B cell (primary cell): ENCODE data around the gene PTPRG. TPM values are rescaled to one million over a fixed set of nuclear protein-coding genes. Genes with fewer than 3 reads are reported as not detected.

Experiments
- ATAC-seq: fragments of 200-7000 bp; cut with Tn5 transposase; one replicate; pipeline ENCODE4 v1.10.0; 2021; ENCODE audit warnings: low read depth, mild to moderate bottlenecking, moderate number of reproducible peaks, moderate library complexity
- CTCF ChIA-PET: fragments of 350-600 bp; sonication (Branson Sonifier 250); formaldehyde crosslinking; loops from one replicate; lab custom pipeline; 2021; ENCODE audit warnings: antibody characterized with exemption, inconsistent platforms; lab: Charles Lee
- POLR2A ChIA-PET: fragments of 350-600 bp; sonication (Branson Sonifier 250); formaldehyde crosslinking; loops from one replicate; lab custom pipeline; 2021; ENCODE audit warnings: antibody characterized with exemption; lab: Charles Lee
- DNase-seq: peaks from one replicate; pipeline ENCODE4 v3.0.0; 2013
- H2AFZ ChIP-seq: 2 replicates; pipeline ENCODE4 v1.6.1; 2012; ENCODE audit warnings: mild to moderate bottlenecking, low read depth, low read length; ENCODE audit not compliant: insufficient read depth, poor library complexity, severe bottlenecking
- H3K27ac ChIP-seq, 2 donors: 1 replicate in 1 of 2; 2 replicates in 1 of 2; pipeline ENCODE4 v1.5.1; 2012 to 2013; ENCODE audit warnings: low read length in 2 of 2, mild to moderate bottlenecking in 2 of 2, moderate library complexity in 1 of 2
- H3K27me3 ChIP-seq, 4 experiments: fragments of 200-600 bp in 1 of 4; sonication (generic) in 1 of 4; replicated peaks in 1 of 4; 1 replicate in 2 of 4; 2 replicates in 2 of 4; pipeline versions ENCODE4 v1.6.1 to v1.7.0; 2013 to 2016; ENCODE audit warnings: low read length in 3 of 4, mild to moderate bottlenecking in 2 of 4, mixed read lengths in 1 of 4, moderate library complexity in 1 of 4; ENCODE audit not compliant: insufficient read depth in 4 of 4, control insufficient read depth in 3 of 4; ENCODE audit errors: control extremely low read depth in 1 of 4
- H3K36me3 ChIP-seq, 2 experiments: replicated peaks in 1 of 2; 1 replicate in 1 of 2; 2 replicates in 1 of 2; pipeline versions ENCODE4 v1.6.1 to v1.7.1; 2013; ENCODE audit warnings: low read length in 1 of 2; ENCODE audit not compliant: insufficient read depth in 2 of 2, control insufficient read depth in 1 of 2; ENCODE audit errors: control extremely low read depth in 1 of 2, extremely low read depth in 1 of 2
- H3K4me1 ChIP-seq, 2 donors: fragments of 200-600 bp in 1 of 2; sonication (generic) in 1 of 2; 1 replicate in 1 of 2; 2 replicates in 1 of 2; pipeline versions ENCODE4 v1.5.1 to v1.6.1; 2013 to 2017; ENCODE audit warnings: low read length in 2 of 2; ENCODE audit not compliant: control insufficient read depth in 2 of 2, insufficient read depth in 2 of 2
- H3K4me2 ChIP-seq: replicated peaks from 2 replicates; pipeline ENCODE3; 2012; ENCODE audit warnings: mild to moderate bottlenecking, low read depth, low read length; ENCODE audit not compliant: poor library complexity, severe bottlenecking
- H3K4me3 ChIP-seq, 5 experiments: fragments of 200-600 bp in 1 of 5; sonication (generic) in 1 of 5; 1 replicate in 3 of 5; 2 replicates in 2 of 5; pipeline versions ENCODE4 v1.5.1 to v1.7.0; 2011 to 2016; ENCODE audit warnings: low read length in 4 of 5, mild to moderate bottlenecking in 4 of 5, low read depth in 2 of 5, control low read depth in 1 of 5, moderate library complexity in 1 of 5; ENCODE audit not compliant: insufficient read depth in 1 of 5; ENCODE audit errors: control extremely low read depth in 1 of 5, extremely low read depth in 1 of 5
- H3K79me2 ChIP-seq: fragments of 200-600 bp; sonication (generic); one replicate; pipeline ENCODE4 v1.6.0; 2016; ENCODE audit warnings: low read length; ENCODE audit not compliant: control insufficient read depth, insufficient read depth
- H3K9ac ChIP-seq: fragments of 200-600 bp; sonication (generic); 2 replicates; pipeline ENCODE4 v1.6.1; 2017; ENCODE audit warnings: mild to moderate bottlenecking, low read length, moderate library complexity
- H3K9me3 ChIP-seq, 3 donors: one replicate each; pipeline versions ENCODE4 v1.6.1 to v1.7.1; 2013; ENCODE audit warnings: low read length in 2 of 3; ENCODE audit not compliant: control insufficient read depth in 2 of 3, insufficient read depth in 1 of 3; ENCODE audit errors: control extremely low read depth in 1 of 3
- H4K20me1 ChIP-seq: 2 replicates; pipeline ENCODE4 v1.6.0; 2012; ENCODE audit warnings: mild to moderate bottlenecking, low read length; ENCODE audit not compliant: insufficient read depth, control insufficient read depth, poor library complexity, severe bottlenecking
- H3K27ac Mint-ChIP-seq: one replicate; pipeline ENCODE4 v1.8.0; 2021; ENCODE audit warnings: mixed read lengths
- H3K27me3 Mint-ChIP-seq: one replicate; pipeline ENCODE4 v1.8.0; 2021; ENCODE audit warnings: mixed read lengths
- H3K4me1 Mint-ChIP-seq: one replicate; pipeline ENCODE4 v1.8.0; 2021; ENCODE audit warnings: mixed read lengths
- H3K4me3 Mint-ChIP-seq: one replicate; pipeline ENCODE4 v1.8.0; 2021; ENCODE audit warnings: mixed read lengths
- H3K9me3 Mint-ChIP-seq: one replicate; pipeline ENCODE4 v1.8.0; 2022; ENCODE audit warnings: mixed read lengths; ENCODE audit not compliant: insufficient read depth
- EZH2 ChIP-seq: IDR thresholded peaks from 2 replicates; pipeline ENCODE4 v1.6.1; 2012; ENCODE audit warnings: borderline replicate concordance, low read depth, mild to moderate bottlenecking, moderate library complexity, low read length; ENCODE audit not compliant: insufficient read depth, poor library complexity, severe bottlenecking
- WGBS: methylation state at CpG from one replicate; pipeline ENCODE4 v1.1.5; 2013; ENCODE audit warnings: missing lambda C conversion rate; ENCODE audit not compliant: insufficient coverage; 5-methylcytosine and 5-hydroxymethylcytosine counted together
- intact Hi-C: fragments of 100-400 bp; cut with micrococcal nuclease; formaldehyde crosslinking; loops from one replicate; pipeline ENCODE4 v1.10.0; 2022
- polyA plus RNA-seq: library from polyadenylated mRNA; depleted of rRNA; stranded (reverse); fragments of >200 nt; gene quantifications from 2 replicates; pipeline ENCODE4 v1.2.3, GENCODE V29; 2012
- total RNA-seq, 2 donors: library from RNA; stranded (reverse); fragments of 120-200 nt in 1 of 2; gene quantifications; 1 replicate in 1 of 2; 2 replicates in 1 of 2; pipeline versions ENCODE4 v1.2.3 to v1.2.4, GENCODE V29; 2013 to 2022
- TF ChIP-seq, protein P1 (sequence below): fragments of 200-600 bp; IDR thresholded peaks from one replicate; pipeline ENCODE4 v1.8.0; 2022; ENCODE audit warnings: antibody characterized with exemption, mild to moderate bottlenecking

PTPRG gene
- total and polyA plus RNA-seq, 2 donors (not counting 1 experiment from before 2014, with no cell fraction given) = 0.12 to 1.3 TPM

DNA sequence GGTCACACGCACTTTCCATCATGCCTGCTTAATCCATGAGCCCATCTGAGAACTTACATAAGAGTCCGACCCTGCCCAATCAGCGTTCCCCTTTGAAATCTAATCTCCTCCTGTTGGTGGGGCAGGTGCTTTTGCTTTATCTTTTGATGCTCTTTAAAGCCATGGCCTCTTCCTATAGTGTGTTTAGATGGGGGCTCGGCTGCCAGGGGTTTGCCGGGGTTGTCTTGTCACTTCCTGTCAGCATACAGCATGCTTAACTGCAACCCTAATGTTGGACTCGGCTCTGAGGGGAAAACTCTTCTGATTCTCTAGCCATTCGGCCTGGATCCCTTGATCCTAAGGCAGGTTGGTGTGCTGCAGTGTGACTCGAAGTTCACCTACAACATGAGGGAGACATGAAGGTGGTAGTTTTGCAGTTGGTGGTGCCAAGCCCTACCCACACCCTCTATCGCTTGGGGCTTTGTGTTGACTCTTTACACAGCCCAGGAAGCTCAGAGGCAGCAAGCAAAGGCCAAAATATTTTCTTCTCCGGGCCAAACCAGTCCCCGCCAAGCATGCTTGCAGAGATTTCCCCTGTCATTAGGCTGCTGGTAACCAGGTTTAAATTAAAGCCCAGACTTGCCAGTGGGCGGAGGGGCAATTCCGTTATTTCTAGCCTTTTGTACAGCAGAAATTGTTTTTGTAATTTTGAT, 593.2 kb downstream of the PTPRG start:
- TF ChIP-seq, protein P1, sequence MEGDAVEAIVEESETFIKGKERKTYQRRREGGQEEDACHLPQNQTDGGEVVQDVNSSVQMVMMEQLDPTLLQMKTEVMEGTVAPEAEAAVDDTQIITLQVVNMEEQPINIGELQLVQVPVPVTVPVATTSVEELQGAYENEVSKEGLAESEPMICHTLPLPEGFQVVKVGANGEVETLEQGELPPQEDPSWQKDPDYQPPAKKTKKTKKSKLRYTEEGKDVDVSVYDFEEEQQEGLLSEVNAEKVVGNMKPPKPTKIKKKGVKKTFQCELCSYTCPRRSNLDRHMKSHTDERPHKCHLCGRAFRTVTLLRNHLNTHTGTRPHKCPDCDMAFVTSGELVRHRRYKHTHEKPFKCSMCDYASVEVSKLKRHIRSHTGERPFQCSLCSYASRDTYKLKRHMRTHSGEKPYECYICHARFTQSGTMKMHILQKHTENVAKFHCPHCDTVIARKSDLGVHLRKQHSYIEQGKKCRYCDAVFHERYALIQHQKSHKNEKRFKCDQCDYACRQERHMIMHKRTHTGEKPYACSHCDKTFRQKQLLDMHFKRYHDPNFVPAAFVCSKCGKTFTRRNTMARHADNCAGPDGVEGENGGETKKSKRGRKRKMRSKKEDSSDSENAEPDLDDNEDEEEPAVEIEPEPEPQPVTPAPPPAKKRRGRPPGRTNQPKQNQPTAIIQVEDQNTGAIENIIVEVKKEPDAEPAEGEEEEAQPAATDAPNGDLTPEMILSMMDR = no peak
- no peaks in the 10 kb centered on the region for H3K9me3 Mint-ChIP-seq
- CTCF ChIA-PET = no interaction called here

DNA sequence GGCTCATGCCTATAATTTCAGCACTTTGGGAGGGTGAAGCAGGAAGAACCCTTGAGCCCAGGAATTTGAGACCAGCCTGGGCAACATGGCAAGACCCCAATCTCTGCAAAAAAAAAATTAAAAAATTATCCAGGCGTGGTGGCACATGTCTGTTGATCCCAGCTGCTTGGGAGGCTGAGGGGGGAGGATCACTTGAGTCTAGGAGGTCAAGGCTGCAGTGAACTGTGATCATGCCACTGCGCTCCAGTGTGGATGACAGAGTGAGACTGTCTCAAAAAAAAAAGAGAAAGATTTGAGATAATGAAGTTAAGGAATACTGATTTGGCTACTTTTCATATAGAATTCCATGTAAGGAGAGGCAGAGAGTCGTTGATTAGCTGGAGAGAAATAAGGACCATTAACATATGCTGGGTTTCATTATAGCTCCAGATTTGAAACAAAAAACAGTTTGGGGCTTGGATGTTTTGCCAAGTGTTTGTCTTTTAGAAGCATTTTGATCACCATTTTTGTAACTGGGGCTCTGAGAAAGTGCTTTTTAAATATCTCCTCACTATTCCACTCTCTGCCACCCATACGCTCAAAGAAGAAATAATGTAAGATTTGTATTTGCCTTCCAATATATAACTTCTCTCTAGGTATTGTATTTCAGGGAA, 597.8 kb downstream of the PTPRG start:
- no peaks in the 10 kb centered on the region for H3K4me1 ChIP-seq
- ChIA-PET POLR2A (no interaction called here), CTCF (no interaction called here)
- no peaks in the 10 kb centered on the region for H3K79me2 ChIP-seq
- no peaks in the 10 kb centered on the region for H4K20me1 ChIP-seq
- H3K27me3 ChIP-seq = no peaks in the 10 kb centered on the region
- no peaks in the 10 kb centered on the region for H3K9me3 ChIP-seq
- ATAC-seq = no peak
- no peak overlapping the region for H3K27ac ChIP-seq
- no peaks in the 10 kb centered on the region for H3K9me3 Mint-ChIP-seq
- no peak overlapping the region for H3K4me3 ChIP-seq
- no peak for DNase-seq
- H3K27ac Mint-ChIP-seq = no peak overlapping the region
- WGBS = 38% methylated on average over 1 of the region's 4 CpGs
- H2AFZ ChIP-seq = no peak overlapping the region
- H3K27me3 Mint-ChIP-seq = no peaks in the 10 kb centered on the region
- no peak for TF ChIP-seq EZH2
- TF ChIP-seq, protein P1 = no peak
- H3K4me2 ChIP-seq = no peak overlapping the region
- no peaks in the 10 kb centered on the region for H3K36me3 ChIP-seq
- H3K4me1 Mint-ChIP-seq = no peaks in the 10 kb centered on the region
- no peak overlapping the region for H3K4me3 Mint-ChIP-seq
- intact Hi-C loops = no loop called here
- no peak overlapping the region for H3K9ac ChIP-seq

More for the DNA sequence above, 593.2 kb downstream of the PTPRG start:
- no peak overlapping the region for H3K9ac ChIP-seq
- intact Hi-C loops = no loop called here
- H3K9me3 ChIP-seq = no peaks in the 10 kb centered on the region
- 91% methylated on average over 8 of the region's 13 CpGs for WGBS
- Mint-ChIP-seq H3K4me1 (no peaks in the 10 kb centered on the region), H3K4me3 (no peak overlapping the region), H3K27me3 (peaks cover 3% of the 10 kb centered on the region), H3K27ac (no peak overlapping the region)
- no peaks in the 10 kb centered on the region for H3K79me2 ChIP-seq
- no peaks in the 10 kb centered on the region for H4K20me1 ChIP-seq
- no peak overlapping the region for H3K4me2 ChIP-seq
- H2AFZ ChIP-seq = no peak overlapping the region
- no peak overlapping the region for H3K4me3 ChIP-seq
- no peaks in the 10 kb centered on the region for H3K4me1 ChIP-seq
- H3K27me3 ChIP-seq = peaks cover 0 to 3% (median 0%) of the 10 kb centered on the region in 4 experiments
- no peak overlapping the region for H3K27ac ChIP-seq
- no peaks in the 10 kb centered on the region for H3K36me3 ChIP-seq
- POLR2A ChIA-PET = no interaction called here
- DNase-seq = no peak
- no peak for ATAC-seq
